ENCODE measurements around the gene RBMY1F.
"Not testable (repeated sequence)": the region's sequence is repeated elsewhere in the genome, so short reads cannot be mapped to it uniquely, and the experiment has no call there.

GRCh38 chrY:22130494-22130893 is 52.2 kb downstream of the RBMY1F start:
- TF ChIP-seq, protein P1, sequence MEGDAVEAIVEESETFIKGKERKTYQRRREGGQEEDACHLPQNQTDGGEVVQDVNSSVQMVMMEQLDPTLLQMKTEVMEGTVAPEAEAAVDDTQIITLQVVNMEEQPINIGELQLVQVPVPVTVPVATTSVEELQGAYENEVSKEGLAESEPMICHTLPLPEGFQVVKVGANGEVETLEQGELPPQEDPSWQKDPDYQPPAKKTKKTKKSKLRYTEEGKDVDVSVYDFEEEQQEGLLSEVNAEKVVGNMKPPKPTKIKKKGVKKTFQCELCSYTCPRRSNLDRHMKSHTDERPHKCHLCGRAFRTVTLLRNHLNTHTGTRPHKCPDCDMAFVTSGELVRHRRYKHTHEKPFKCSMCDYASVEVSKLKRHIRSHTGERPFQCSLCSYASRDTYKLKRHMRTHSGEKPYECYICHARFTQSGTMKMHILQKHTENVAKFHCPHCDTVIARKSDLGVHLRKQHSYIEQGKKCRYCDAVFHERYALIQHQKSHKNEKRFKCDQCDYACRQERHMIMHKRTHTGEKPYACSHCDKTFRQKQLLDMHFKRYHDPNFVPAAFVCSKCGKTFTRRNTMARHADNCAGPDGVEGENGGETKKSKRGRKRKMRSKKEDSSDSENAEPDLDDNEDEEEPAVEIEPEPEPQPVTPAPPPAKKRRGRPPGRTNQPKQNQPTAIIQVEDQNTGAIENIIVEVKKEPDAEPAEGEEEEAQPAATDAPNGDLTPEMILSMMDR (conservative IDR thresholded peaks at IDR 0.05; ENCODE audit: low read depth in 2 of 2) = not testable (repeated sequence)
- TF ChIP-seq EZH2 (IDR thresholded peaks at IDR 0.05; ENCODE audit: low read depth, unreplicated experiment); POLR2AphosphoS5 (IDR thresholded peaks at IDR 0.05; ENCODE audit: low read depth); EZH2phosphoT487 (IDR thresholded peaks at IDR 0.05; ENCODE audit: unreplicated experiment); CREB1 (CRISPR knock-in tag; IDR thresholded peaks at IDR 0.05; ENCODE audit: low read depth): not testable (repeated sequence)
- TF ChIP-seq, protein P2, sequence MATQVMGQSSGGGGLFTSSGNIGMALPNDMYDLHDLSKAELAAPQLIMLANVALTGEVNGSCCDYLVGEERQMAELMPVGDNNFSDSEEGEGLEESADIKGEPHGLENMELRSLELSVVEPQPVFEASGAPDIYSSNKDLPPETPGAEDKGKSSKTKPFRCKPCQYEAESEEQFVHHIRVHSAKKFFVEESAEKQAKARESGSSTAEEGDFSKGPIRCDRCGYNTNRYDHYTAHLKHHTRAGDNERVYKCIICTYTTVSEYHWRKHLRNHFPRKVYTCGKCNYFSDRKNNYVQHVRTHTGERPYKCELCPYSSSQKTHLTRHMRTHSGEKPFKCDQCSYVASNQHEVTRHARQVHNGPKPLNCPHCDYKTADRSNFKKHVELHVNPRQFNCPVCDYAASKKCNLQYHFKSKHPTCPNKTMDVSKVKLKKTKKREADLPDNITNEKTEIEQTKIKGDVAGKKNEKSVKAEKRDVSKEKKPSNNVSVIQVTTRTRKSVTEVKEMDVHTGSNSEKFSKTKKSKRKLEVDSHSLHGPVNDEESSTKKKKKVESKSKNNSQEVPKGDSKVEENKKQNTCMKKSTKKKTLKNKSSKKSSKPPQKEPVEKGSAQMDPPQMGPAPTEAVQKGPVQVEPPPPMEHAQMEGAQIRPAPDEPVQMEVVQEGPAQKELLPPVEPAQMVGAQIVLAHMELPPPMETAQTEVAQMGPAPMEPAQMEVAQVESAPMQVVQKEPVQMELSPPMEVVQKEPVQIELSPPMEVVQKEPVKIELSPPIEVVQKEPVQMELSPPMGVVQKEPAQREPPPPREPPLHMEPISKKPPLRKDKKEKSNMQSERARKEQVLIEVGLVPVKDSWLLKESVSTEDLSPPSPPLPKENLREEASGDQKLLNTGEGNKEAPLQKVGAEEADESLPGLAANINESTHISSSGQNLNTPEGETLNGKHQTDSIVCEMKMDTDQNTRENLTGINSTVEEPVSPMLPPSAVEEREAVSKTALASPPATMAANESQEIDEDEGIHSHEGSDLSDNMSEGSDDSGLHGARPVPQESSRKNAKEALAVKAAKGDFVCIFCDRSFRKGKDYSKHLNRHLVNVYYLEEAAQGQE (IDR thresholded peaks at IDR 0.05; ENCODE audit: unreplicated experiment) = not testable (repeated sequence)
